ENCODE measurements around the gene AQP5. TPM values are rescaled to one million over a fixed set of nuclear protein-coding genes. Genes with fewer than 3 reads are reported as not detected.

AQP5 gene
- total RNA-seq, 2 donors from 2014 or later: not detected

DNA sequence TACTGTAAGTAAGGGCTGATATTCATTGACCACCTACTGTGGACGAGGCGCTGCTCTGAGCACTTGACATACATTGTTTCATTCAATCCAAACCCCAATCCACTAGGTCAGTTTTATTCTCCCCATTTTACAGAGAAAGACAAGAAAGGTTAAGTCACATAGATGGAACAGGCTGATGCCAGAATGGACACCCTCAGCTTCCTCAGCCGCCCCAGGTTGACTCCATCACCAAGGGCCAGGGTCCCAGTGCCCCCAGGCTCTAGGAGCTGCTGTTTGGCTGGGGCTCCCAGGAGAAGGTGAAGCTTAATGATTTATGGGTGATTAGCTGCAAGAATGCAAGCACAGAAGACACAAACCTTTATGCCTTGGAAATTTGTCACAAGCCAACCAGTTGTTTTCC lies 11.8 kb upstream of the AQP5 start:
- H3K4me3 Mint-ChIP-seq: no peak overlapping the region
- H3K27me3 Mint-ChIP-seq: peaks cover 7 to 33% of the 10 kb centered on the region in 2 donors
- H3K9me3 Mint-ChIP-seq: no peaks in the 10 kb centered on the region
- H3K4me1 Mint-ChIP-seq (ENCODE audit: low read depth in 2 of 2): peaks cover 13 to 14% of the 10 kb centered on the region in 2 donors
- no peaks in the 10 kb centered on the region for H3K36me3 Mint-ChIP-seq
- ATAC-seq: no peak
- DNase-seq (ENCODE audit: low spot score): no peak
- H3K27ac Mint-ChIP-seq: no peak overlapping the region

DNA sequence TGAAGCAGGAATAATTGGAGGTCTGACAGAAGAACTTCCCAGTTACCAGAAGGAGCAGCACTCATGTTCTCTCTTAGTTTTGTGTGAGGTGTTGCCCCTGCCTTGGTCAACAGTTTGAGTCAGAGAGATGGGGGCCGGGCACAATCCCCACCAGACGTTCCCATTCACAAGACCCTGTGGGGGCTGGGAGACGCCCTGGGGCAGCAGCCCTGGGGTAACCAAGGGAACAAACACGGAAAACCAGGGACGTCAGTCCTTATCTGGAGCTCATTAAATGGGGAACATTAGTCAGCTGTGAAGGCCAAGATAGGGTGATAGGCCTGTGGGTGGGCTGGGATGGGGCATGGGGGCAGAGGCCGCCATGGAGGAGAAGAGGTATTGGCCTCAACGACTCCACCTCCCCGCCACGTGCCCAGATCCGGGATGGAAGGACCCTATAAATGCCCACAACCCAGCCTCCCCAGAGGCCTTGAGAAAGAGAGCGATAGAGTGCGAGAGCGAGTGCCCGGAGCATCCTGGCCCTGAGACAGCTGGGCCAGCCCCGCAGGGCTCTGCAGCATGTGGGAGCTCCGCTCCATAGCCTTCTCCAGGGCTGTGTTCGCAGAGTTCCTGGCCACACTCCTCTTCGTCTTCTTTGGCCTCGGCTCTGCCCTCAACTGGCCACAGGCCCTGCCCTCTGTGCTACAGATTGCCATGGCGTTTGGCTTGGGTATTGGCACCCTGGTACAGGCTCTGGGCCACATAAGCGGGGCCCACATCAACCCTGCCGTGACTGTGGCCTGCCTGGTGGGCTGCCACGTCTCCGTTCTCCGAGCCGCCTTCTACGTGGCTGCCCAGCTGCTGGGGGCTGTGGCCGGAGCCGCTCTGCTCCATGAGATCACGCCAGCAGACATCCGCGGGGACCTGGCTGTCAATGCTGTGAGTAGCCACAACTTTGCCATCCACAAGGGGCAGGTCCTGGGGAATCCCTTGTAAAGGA lies 11.1 kb upstream of the AQP5 start, which contains the start of gene AQP2:
AQP2 (plus strand) TSS at position 465 of the 979 bp plus-strand sequence; CDS start at position 559, 94 bp downstream.
- Mint-ChIP-seq H3K27me3 (peaks cover 8 to 31% of the 10 kb centered on the region in 2 donors), H3K9me3 (no peaks in the 10 kb centered on the region), H3K4me1 (ENCODE audit: low read depth in 2 of 2) (peaks cover 6 to 8% of the 10 kb centered on the region in 2 donors), H3K27ac (no peak within 1 kb of the TSS), H3K36me3 (no peaks in the 10 kb centered on the region), H3K4me3 (no peak within 1 kb of the TSS)
- ATAC-seq (no peak), DNase-seq (ENCODE audit: low spot score) (no peak)

DNA sequence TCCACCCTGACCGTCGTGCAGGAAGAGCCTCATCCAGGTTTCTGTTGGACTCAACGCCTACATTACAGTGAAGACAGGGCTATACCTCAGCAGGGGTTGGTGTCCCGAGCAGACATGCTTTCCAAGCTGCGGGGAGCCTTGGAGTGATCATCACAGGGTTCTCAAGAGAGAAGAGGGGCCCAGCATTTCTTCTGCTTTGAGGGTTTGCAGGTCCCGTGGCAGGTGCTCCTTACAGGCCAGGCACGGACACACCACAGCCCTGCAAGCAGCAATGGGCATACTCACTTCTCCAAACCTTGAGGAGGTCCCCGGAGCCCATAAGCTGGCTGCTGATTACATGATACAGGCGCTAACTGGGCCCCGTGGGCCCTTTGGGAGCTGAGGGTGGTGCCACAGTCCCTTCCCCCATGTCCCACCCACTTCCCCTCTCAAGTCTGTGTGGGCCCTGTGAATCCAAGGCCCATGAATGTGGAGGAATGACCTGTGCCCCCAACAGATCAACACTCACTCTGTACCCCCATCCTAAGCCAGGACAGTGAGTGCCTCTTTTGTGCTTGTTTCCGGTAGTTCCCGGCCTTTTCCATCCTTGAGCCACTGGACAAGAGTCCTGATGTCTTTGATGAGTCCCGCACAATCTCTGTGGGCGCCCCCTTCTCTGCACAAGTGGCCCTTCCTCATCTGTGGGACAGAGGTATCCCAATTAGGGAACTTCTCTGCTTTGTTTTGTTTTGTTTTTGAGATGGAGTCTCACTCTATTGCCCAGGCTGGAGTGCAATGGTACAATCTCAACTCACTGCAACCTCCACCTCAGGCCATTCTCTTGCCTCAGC lies 10.0 kb upstream of the AQP5 start:
- Mint-ChIP-seq H3K27ac (no peak overlapping the region), H3K4me1 (ENCODE audit: low read depth in 2 of 2) (no peaks in the 10 kb centered on the region), H3K36me3 (no peaks in the 10 kb centered on the region), H3K4me3 (no peak overlapping the region), H3K9me3 (no peaks in the 10 kb centered on the region), H3K27me3 (peaks cover 8 to 31% of the 10 kb centered on the region in 2 donors)
- DNase-seq (ENCODE audit: low spot score): no peak
- ATAC-seq: no peak

DNA sequence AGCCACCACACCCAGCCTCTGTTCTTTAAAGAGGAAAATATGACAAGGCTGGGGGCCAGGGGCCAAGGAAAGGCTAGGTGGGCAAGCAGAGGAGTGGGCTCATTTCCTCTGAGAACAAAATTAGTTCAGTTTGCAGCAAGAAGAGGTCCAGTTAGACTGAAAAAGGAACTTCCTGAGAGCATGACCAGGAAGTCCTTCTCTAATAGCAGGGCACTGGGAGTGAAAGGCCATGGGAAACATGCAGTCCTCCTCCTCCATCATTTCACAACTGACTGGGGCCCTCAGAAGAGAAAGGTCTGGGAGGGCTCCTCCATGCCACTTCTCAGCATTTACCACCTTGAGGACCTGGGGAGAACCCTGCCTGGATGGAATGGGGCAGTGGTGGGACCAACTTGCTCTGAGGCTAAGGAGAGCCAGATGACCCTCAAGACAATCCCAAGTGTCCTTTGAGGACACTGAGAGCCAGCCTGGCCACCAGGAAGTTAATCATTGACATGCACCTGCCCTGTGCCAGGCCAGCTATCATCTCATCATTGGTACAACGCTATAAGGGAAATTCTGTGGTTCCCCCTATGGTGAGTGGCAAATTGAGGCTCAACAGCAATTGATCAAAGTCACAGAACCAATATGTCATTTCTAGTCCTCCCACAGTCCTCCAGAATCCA lies 9.1 kb upstream of the AQP5 start:
- no peaks in the 10 kb centered on the region for H3K36me3 Mint-ChIP-seq
- ATAC-seq (no peak), DNase-seq (ENCODE audit: low spot score) (no peak)
- H3K27ac Mint-ChIP-seq: no peak overlapping the region
- no peaks in the 10 kb centered on the region for H3K9me3 Mint-ChIP-seq
- H3K4me3 Mint-ChIP-seq: no peak overlapping the region
- H3K27me3 Mint-ChIP-seq: peaks cover 15 to 38% of the 10 kb centered on the region in 2 donors
- H3K4me1 Mint-ChIP-seq (ENCODE audit: low read depth in 2 of 2): no peaks in the 10 kb centered on the region

DNA sequence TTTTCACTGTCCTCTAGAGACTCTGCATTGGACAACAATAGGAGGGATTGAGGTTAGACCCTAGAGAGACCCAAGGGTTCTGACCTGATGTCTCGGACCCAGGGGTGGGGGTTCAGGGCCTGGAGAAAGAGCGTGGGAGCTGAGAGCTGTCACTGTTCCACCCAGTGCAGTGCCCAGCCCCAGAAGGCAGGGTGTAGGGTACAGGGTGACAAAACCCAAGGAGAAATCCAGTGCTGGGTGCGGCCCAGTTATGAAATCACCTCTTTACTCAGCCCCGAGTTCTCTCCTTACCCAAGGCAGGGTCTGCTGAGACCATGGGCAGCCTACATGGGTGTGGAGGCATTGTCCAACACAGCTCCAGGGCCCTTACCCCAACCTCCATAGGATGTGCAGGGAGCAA lies 8.5 kb upstream of the AQP5 start:
- H3K9me3 Mint-ChIP-seq: no peaks in the 10 kb centered on the region

DNA sequence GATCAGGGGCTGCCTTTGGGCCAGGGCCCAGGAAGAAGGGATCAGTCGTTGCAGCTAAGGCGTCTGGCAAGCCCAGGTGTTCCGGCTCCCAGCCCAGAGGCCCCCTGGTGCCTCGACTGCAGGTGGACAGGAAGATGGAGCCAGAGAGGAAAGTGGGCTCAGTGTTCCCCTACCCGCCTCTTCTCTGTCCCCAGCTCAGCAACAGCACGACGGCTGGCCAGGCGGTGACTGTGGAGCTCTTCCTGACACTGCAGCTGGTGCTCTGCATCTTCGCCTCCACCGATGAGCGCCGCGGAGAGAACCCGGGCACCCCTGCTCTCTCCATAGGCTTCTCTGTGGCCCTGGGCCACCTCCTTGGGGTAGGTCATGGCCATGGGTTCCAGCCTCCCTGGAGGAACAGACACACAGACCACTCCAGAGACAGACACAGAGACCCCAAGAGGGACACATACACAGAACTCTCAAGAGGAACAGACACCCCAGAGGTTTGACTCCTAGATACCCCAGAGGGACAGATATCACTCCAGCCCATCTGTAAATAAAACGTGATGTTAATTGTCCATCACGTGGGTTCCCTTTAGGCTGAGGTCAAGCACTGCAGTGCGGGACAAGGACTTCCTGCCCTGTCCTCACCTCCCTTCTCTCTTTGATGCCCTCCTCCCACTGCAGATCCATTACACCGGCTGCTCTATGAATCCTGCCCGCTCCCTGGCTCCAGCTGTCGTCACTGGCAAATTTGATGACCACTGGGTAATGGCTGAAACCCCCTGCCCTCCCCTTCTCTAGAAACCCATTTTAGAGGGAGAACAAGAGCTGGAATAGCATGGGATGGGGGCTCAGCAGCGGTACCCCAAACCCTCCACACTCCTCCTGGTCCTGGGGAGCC lies 7.5 kb upstream of the AQP5 start:
- no peak overlapping the region for H3K4me3 Mint-ChIP-seq
- H3K27ac Mint-ChIP-seq: no peak overlapping the region
- ATAC-seq: no peak
- no peaks in the 10 kb centered on the region for H3K9me3 Mint-ChIP-seq
- no peak for DNase-seq (ENCODE audit: low spot score)
- no peaks in the 10 kb centered on the region for H3K4me1 Mint-ChIP-seq (ENCODE audit: low read depth in 2 of 2)
- peaks cover 31 to 41% of the 10 kb centered on the region in 2 donors for H3K27me3 Mint-ChIP-seq
- H3K36me3 Mint-ChIP-seq: no peaks in the 10 kb centered on the region

More for the DNA sequence above, 8.5 kb upstream of the AQP5 start:
- H3K4me1 Mint-ChIP-seq (ENCODE audit: low read depth in 2 of 2): no peaks in the 10 kb centered on the region
- ATAC-seq: no peak
- H3K36me3 Mint-ChIP-seq: no peaks in the 10 kb centered on the region
- no peak for DNase-seq (ENCODE audit: low spot score)
- H3K27me3 Mint-ChIP-seq: peaks cover 21 to 39% of the 10 kb centered on the region in 2 donors
- H3K4me3 Mint-ChIP-seq: no peak overlapping the region
- H3K27ac Mint-ChIP-seq: no peak overlapping the region

DNA sequence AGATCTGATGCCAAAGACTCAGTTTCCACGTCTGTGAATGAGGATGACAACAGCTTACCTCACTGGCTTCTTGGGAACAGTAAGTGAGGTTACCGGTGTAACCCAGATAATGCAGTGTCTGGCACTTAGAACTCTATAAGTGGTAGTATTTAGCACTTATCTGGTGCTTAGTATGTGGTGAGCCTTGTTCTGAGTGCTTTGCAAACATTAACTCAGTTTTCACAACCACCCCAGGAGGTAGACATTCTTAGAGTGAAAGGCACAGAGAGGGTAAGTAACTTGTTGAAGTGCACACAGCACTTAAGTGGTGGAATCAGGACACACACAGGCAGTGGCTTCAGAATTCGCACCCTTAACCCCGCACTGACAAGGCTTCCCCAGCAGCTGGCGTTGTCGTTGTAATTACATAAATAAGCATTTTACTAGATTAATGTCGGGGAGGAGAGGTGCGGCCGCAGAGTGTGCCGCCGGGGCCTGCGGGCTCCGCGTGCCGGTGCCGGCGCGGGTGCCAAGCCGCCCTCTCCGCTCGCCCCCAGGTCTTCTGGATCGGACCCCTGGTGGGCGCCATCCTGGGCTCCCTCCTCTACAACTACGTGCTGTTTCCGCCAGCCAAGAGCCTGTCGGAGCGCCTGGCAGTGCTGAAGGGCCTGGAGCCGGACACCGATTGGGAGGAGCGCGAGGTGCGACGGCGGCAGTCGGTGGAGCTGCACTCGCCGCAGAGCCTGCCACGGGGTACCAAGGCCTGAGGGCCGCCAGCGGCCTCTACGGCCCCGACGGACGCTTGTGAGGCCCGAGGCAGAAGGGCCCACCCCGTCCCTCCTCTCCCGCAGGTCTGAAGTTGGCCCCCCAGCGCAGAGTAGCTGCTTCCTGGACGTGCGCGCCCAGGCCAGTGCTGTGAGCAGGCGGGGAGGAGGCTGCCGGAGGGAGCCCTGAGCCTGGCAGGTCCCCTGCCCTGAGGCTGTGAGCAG lies 6.5 kb upstream of the AQP5 start:
- Mint-ChIP-seq H3K27me3 (peaks cover 40 to 43% of the 10 kb centered on the region in 2 donors), H3K4me3 (no peak overlapping the region), H3K4me1 (ENCODE audit: low read depth in 2 of 2) (peaks cover 0 to under 1% of the 10 kb centered on the region in 2 donors), H3K9me3 (no peaks in the 10 kb centered on the region), H3K36me3 (peaks cover under 1% of the 10 kb centered on the region), H3K27ac (no peak overlapping the region)
- no peak for DNase-seq (ENCODE audit: low spot score)
- ATAC-seq: no peak

DNA sequence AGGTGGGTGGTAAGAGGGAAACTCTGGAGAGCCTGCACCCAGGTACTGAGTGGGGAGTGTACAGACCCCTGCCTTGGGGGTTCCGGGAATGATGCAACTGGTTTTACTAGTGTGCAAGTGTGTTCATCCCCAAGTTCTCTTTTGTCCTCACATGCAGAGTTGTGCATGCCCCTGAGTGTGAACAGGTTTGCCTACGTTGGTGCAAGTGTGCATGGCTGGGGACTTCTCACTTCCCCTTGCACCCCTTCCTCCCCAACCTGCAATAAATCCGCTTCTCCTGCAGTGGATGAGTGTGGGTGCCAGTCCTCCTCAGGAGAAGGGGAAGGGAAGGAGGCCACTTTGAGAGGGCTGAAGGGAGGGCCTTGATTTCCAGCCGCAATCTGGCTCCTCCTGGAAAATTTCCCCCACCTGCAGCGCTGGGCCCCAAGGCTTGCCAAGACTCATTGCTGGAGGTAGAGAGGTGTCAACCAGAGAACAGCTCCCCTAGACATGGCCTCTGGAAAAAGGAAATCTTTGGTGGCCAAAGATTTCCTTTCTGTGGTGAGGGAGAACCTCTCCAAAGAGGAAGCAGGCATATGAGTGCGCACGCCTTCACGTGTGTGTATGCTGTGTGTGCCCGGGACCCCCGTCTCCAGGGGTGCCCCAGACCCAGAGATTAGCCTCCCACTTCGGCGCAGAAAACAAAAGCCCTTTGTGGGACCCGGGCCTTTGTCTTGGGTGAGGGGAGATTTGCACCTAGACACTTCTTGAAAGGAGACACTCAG lies 5.6 kb upstream of the AQP5 start:
- Mint-ChIP-seq H3K27ac (no peak overlapping the region), H3K4me1 (ENCODE audit: low read depth in 2 of 2) (peaks cover 6% of the 10 kb centered on the region in 2 donors), H3K4me3 (no peak overlapping the region), H3K36me3 (peaks cover 7% of the 10 kb centered on the region), H3K27me3 (peaks cover 48 to 49% of the 10 kb centered on the region in 2 donors), H3K9me3 (no peaks in the 10 kb centered on the region)
- no peak for ATAC-seq
- no peak for DNase-seq (ENCODE audit: low spot score)

DNA sequence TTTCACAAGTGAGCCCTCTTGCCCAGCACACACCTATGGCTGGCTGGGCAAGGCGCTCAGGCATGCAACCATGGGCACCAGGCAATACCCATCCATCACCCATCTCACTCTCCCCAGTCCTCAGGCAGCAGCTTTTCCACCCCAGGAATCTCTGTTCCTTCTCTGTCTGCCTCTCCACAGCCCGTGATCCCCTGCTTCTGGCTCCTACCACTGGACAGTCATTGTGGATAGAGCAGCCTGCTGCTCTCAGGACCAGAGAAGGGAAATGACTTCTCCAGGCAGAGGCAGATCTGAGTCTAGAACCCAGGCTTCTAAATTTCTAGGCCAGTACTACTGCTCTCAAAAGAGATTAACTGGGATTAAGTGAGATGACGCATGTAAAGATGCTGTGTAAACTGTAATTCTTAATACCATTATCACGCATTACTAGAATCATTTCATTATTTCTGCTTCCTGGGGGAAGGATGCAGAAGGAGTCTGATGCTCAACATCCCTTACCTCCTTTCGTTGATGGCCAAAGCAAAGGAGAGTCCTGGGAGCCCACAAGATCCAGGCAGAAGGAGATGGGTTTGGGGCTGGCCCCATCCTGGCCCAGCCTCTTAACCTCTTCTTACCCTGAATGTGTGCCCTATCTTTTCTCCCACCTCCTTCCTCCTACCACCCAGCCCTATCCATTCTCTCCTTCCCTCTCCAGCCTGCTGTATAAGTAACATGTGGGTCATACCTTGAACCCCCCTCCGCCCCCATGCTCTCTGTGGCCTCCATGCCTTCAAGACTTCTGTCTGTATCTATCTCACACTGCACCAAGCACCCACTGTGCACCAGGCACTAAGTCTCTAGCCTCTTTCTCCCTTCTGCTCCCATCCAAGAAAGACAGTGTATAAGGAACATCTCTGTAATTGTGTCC lies 4.8 kb upstream of the AQP5 start:
- Mint-ChIP-seq H3K4me1 (ENCODE audit: low read depth in 2 of 2) (peaks cover 6% of the 10 kb centered on the region in 2 donors), H3K27me3 (peaks cover 48 to 49% of the 10 kb centered on the region in 2 donors), H3K9me3 (no peaks in the 10 kb centered on the region), H3K36me3 (peaks cover 7% of the 10 kb centered on the region), H3K4me3 (no peak overlapping the region), H3K27ac (no peak overlapping the region)
- DNase-seq (ENCODE audit: low spot score) (no peak), ATAC-seq (no peak)

DNA sequence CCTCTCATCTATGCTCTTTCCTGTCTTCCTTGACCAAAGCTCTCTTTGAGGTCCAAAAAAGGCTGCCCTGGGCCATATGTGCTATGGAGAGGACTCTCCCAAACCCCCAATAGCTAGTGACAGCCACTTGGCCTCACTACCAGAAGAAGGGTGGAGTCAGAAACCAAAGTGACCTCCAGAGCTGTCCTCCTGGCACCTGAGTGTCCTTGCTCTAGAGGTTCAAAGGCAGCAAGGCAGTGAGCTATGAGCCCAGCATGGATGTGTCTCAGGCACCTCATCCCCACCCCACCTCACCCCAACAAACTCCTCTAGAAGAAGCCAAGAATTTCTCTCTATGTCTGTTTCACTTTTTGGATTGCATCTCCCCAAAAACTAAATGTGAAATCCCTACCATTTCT lies 4.1 kb upstream of the AQP5 start:
- Mint-ChIP-seq H3K9me3 (no peaks in the 10 kb centered on the region), H3K4me1 (ENCODE audit: low read depth in 2 of 2) (peaks cover 6% of the 10 kb centered on the region in 2 donors), H3K27me3 (peaks cover 50 to 52% of the 10 kb centered on the region in 2 donors), H3K4me3 (no peak overlapping the region), H3K27ac (no peak overlapping the region), H3K36me3 (peaks cover 7% of the 10 kb centered on the region)
- no peak for ATAC-seq
- no peak for DNase-seq (ENCODE audit: low spot score)

Measured in natural killer cell treated with Interleukin-12 subunit alpha and Interleukin-12 subunit beta and Interleukin-15 and Interleukin-18, amount 100 ng/mL, for 72 hours (primary cell).